ENCODE results near the gene BICRA.
"Not testable (repeated sequence)": the region's sequence is repeated elsewhere in the genome, so short reads cannot be mapped to it uniquely, and the experiment has no call there.

DNA sequence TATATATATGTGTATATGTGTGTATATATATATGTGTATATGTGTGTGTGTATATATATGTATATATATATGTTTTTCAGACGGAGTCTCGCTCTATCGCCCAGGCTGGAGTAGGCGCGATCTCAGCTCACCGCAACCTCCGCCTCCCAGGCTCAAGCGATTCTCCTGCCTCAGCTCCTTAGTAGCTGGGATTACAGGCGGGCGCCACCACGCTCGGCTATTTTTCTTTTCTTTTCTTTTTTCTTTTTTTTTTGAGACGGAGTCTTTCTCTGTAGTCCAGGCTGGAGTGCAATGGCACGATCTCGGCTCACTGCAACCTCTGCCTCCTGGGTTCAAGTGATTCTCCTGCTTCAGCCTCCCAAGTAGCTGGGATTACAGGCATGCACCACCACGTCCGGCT, 137.2 kb downstream of the BICRA start:
- TF ChIP-seq, protein P1, sequence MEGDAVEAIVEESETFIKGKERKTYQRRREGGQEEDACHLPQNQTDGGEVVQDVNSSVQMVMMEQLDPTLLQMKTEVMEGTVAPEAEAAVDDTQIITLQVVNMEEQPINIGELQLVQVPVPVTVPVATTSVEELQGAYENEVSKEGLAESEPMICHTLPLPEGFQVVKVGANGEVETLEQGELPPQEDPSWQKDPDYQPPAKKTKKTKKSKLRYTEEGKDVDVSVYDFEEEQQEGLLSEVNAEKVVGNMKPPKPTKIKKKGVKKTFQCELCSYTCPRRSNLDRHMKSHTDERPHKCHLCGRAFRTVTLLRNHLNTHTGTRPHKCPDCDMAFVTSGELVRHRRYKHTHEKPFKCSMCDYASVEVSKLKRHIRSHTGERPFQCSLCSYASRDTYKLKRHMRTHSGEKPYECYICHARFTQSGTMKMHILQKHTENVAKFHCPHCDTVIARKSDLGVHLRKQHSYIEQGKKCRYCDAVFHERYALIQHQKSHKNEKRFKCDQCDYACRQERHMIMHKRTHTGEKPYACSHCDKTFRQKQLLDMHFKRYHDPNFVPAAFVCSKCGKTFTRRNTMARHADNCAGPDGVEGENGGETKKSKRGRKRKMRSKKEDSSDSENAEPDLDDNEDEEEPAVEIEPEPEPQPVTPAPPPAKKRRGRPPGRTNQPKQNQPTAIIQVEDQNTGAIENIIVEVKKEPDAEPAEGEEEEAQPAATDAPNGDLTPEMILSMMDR (IDR thresholded peaks at IDR 0.05 in 4 of 5, conservative IDR thresholded peaks at IDR 0.05 in 1 of 5): not testable (repeated sequence)
- not testable (repeated sequence) for TF ChIP-seq POLR2A (IDR thresholded peaks at IDR 0.05)

All from gastrocnemius medialis (tissue), 4 donors.